RKO (cell line): ENCODE measurements around the gene KDM4C.
"Not testable (repeated sequence)": the region's sequence is repeated elsewhere in the genome, so short reads cannot be mapped to it uniquely, and the experiment has no call there.

Experiments
- DNase-seq: peaks from one replicate; pipeline ENCODE4 v3.0.0-alpha.2; 2016; ENCODE audit warnings: low spot score

KDM4C gene

GRCh38 chr9:6806318-6806717 is 48.5 kb downstream of the KDM4C start:
- DNase-seq, result not testable (repeated sequence)

- DNase-seq, result not testable (repeated sequence)
Observed at GRCh38 chr9:6807669-6808068, 49.9 kb downstream of the KDM4C start.

- DNase-seq, result no peak
Observed at GRCh38 chr9:6811436-6811835, 53.7 kb downstream of the KDM4C start.

DNA sequence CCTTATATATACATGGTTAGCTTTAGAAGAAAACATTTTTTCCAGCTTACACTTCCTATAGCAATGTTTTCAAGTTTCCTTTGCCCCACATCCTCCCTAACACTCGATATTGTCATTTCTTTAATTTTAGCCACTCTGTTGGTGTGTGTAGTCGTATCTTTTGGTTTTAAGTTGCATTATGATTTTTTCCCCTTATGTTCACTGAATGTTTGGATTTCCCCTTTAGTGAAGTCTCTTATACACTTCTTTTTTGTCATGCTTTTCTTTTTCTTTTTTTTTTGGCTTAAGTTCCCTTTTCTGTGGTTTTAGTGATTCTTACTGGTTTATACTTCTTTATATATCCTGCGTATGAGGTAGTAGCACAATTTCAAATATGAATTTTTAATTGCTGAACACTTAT is 58.8 kb downstream of the KDM4C start:
- DNase-seq, result no peak

- no peak for DNase-seq
Observed at GRCh38 chr9:6818292-6818922, 60.6 kb downstream of the KDM4C start.

DNA sequence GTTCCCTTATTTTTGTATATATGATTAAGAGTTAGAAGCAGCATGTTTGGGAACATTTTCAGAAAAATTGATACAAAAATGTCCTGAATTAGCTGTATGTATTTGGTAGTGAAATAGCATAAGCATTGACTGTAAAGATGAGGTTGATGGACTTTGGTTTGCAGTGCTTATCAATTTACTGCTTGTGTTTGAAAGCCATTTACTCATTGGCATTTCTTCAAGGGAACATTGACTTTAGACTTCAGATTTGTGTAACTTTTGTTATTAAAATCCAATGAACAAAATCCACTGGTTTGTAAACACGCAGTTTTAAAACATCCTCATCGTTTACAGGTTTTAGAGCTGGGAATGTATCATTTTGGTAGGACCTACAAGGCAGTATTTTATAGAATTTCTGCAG is 61.3 kb downstream of the KDM4C start:
- no peak for DNase-seq

DNA sequence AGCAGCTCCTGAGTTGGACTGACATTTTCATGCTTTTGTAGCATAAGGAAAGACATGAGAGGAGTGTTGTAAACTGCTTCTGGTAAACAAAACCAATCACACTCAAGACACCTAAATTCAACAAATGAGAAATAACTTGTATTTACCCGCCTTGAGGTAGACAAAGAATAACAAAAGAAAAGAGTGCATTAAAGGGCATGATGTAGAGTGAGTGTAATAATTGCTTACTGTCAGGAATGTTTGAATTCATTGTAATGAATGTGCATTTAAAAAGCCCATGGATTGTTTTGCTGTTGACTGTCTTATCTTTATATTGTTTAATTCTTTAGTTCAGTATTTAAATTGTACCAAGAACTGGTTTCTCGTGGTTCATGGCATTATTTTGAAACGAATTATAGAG is 61.8 kb downstream of the KDM4C start:
- no peak for DNase-seq

GRCh38 chr9:6822696-6823095 is 64.9 kb downstream of the KDM4C start:
- no peak for DNase-seq

DNA sequence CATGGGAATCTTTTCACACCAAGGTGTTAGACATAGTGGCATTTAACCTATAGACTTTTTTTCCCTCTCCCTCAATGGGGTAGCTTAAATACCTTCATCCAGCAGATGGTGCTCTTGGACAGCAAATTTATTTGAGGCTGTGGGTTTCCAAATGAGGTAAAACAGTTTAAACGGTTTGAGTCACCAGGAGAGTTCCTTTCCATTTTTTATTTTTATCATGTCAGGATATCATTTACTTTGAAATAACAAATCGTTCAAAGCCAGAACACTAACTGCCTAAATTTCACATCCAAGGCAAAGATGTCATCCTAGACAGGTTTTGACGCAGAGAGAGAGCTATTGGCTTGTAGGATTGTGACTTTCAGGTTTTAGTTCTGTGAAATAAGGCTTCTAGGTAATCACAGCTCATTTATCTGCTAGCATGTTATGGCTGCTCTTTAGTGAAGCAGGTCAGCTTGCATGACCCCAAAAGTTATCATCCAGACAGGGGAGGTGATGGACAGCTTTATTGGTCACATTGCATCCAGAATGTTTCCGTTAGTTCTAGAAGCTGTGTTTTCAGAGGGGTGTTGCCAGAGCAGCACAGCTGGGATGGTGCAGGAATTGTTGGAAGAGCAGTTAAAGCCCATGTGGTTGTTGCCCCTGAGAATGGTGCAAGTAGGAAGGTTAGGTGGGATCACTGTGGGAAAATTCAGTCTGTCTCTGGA is 69.8 kb downstream of the KDM4C start:
- DNase-seq, result peak; percentile 59

DNA sequence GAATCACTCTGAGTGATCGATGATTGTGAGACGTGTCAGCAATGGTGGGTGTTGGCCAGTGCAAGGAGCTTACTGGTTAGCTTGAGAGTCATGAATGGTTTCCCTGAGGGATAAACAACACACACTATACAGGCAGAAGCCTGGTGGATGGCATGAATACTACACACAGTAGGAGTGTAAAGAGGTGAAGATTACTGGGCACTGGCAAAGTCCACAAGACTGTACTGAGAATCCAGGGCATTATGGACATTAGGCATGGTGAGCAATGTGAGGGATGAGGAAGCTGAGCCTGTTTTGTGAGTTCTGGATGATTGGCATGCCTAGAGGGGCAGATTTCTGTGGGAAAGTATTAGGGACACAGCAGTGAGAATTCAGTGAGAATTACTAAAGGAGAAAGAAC is 71.3 kb downstream of the KDM4C start:
- DNase-seq, result peak; percentile 38

- no peak for DNase-seq
Observed at GRCh38 chr9:6829536-6829935, 71.8 kb downstream of the KDM4C start.

DNA sequence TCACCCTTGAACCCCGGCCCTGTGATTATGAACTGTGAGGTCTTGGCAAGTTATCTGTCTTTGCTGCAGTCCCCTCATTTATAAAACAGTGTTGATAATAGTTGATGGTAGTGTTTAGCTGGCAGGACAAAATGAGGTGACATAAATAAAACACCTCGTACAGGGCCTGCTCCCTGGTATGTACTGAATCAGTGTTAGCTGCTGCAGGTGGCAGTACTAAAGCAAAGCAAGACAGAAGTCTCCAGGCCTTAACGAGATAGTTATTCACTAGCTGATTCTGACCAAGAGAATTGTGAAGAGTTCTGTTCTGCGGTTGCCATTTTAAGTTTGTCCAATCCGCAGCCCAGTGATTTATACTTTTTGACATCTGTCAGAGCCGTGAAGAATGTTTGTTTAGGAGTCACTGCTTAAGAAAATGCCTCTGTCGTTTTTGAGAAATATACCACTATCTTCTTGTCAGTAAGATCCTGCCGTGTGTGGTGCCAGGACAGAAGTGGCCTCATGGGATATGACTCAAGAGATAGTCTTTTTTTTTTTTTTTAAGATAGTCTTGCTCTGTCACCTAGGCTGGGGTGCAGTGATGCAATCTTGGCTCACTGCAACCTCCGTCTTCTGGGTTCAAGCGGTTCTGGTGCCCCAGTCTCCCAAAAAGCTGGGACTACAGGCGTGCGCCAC is 75.9 kb downstream of the KDM4C start:
- no peak for DNase-seq

DNA sequence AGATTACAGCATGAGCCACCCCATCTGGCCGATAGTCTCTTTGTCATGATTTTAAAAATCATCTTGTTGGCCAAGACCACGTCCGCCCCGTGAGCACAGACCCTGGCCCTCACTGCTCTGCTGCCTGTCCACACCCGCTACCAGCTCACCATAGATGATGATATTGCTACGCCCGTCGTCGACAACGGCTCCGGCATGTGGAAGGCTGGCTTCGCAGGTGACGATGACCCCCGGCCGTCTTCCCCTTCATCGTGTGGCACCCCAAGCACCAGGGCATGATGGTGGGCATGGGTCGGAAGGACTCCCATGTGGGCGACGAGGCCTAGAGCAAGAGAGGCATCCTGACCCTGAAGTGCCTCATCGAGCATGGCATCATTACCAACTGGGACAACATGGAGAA is 76.5 kb downstream of the KDM4C start:
- no peak for DNase-seq

- DNase-seq, result no peak
Observed at GRCh38 chr9:6838158-6838557, 80.4 kb downstream of the KDM4C start.

- DNase-seq, result no peak
Observed at GRCh38 chr9:6842584-6842947, 84.8 kb downstream of the KDM4C start.

GRCh38 chr9:6843742-6844141 is 86.0 kb downstream of the KDM4C start:
- no peak for DNase-seq

GRCh38 chr9:6844267-6844666 is 86.5 kb downstream of the KDM4C start:
- DNase-seq, result no peak

DNA sequence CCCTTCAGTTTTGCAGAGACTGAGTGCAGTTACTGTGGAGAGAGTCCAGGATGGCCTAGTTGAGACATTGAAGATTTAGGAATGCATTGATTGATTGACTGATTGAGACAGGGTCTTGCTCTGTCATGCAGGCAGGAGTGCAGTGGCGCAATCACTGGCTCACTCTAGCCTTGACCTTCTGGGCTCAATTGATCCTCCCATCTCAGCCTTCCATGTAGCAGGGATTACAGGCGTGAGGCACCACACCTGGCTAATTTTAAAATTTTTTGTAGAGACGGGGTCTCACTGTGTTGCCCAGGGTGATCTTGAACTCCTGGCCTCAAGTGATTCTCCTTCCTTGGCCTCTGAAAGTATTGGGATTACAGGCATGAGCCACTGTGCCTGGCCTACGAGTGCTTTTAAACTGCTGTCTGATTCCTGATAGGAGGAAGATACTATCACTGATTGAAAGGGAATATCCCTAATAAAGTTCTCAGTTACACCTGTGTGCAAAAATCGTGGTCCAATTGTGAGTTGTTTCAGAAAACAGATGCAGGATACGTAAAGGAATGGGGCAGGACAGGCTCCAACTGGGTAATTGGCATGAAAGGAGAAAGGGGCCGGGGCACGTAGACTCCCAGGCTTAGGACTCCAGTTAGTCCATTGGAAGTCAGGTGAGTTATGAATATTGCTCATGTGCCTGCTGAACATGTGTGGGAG is 87.5 kb downstream of the KDM4C start:
- DNase-seq, result no peak

DNA sequence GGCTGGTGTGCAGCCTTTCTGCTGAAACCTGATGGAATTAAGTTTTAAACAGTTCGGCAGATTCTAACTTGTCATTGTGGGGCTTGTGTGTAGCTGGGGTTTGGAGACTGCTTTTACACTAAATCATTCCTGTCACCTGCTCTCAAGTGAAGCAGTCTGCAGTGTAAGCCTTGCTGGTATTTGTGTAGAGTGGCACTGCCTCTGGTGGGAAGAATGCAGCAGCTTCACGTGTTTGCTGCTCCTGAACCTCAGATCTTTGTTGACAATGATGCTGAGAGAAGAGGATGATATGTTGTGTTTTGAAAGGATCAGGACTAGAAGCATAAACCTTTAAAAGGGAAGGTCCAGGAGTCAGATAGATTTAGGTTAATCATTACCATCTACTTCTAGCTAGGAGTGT is 88.1 kb downstream of the KDM4C start:
- DNase-seq, result peak; percentile 9

GRCh38 chr9:6852243-6852963 is 94.6 kb downstream of the KDM4C start:
- DNase-seq, result peak; percentile 16

DNA sequence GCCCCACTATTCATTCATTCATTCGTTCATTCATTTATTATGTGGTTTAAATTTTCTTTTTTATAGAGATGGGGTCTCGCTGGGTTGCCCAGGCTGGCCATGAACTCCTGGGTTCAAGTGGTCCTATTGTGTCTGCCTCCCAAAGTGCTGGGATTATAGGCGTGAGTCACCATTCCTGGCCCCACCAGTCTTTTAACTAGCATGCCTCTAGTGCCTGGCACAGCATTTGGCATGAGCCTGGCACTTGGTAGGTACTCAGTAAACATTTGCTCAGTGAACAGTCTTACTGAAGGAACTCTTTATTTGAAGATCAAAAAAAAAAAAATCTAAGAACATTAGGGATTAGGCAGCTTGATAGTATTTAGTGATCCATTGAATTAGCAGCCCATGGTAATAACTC is 98.1 kb downstream of the KDM4C start:
- DNase-seq, result no peak

GRCh38 chr9:6864102-6864501 is 106.3 kb downstream of the KDM4C start:
- DNase-seq, result no peak
